Sigmoid colon (tissue), 7 donors: ENCODE measurements around the gene IRGC. TPM values are rescaled to one million over a fixed set of nuclear protein-coding genes. Genes with fewer than 3 reads are reported as not detected.

ENCODE experiments used
- DNase-seq: peaks from one replicate; pipeline ENCODE4 v3.0.0-alpha.2; 2019
- H3K27ac ChIP-seq, 4 donors: fragments of 200-600 bp; sonication (generic); one replicate each; pipeline ENCODE4 v1.5.1; 2016 to 2019; ENCODE audit warnings: mild to moderate bottlenecking in 1 of 4
- H3K27me3 ChIP-seq, 3 donors: fragments of 200-600 bp; sonication (generic); one replicate each; pipeline ENCODE4 v1.5.1; 2019; ENCODE audit warnings: mild to moderate bottlenecking in 1 of 3
- H3K36me3 ChIP-seq, 4 donors: fragments of 200-600 bp; sonication (generic); one replicate each; pipeline ENCODE4 v1.5.1; 2016 to 2019
- H3K4me1 ChIP-seq, 4 donors: fragments of 200-600 bp; sonication (generic); one replicate each; pipeline ENCODE4 v1.5.1; 2017 to 2019
- H3K4me3 ChIP-seq, 4 donors: fragments of 200-600 bp; sonication (generic); one replicate each; pipeline ENCODE4 v1.5.1; 2017 to 2019; ENCODE audit warnings: mild to moderate bottlenecking in 2 of 4, moderate library complexity in 1 of 4
- H3K9me3 ChIP-seq, 4 donors: fragments of 200-600 bp in 3 of 4; sonication (generic) in 3 of 4; one replicate each; pipeline versions ENCODE4 v1.5.1 to v1.6.1; 2013 to 2019
- CTCF ChIP-seq, 4 experiments: fragments of 450-650 bp in 3 of 4; fragments of 200-600 bp in 1 of 4; IDR thresholded peaks; one replicate each; pipeline ENCODE4 v1.5.1; 2016 to 2019; ENCODE audit warnings: antibody characterized with exemption in 4 of 4, mild to moderate bottlenecking in 3 of 4, moderate library complexity in 2 of 4
- EP300 ChIP-seq, 4 donors: sonication (generic); formaldehyde crosslinking; IDR thresholded peaks; one replicate each; pipeline ENCODE4 v1.6.1; 2017; ENCODE audit warnings: antibody characterized with exemption in 4 of 4
- POLR2A ChIP-seq, 2 donors: fragments of 450-650 bp; IDR thresholded peaks; one replicate each; pipeline ENCODE4 v1.6.1; 2016; ENCODE audit warnings: antibody characterized with exemption in 2 of 2, mild to moderate bottlenecking in 2 of 2, moderate library complexity in 2 of 2
- POLR2AphosphoS5 ChIP-seq, 4 donors: sonication (generic); formaldehyde crosslinking; IDR thresholded peaks; one replicate each; pipeline ENCODE4 v1.6.1; 2017; ENCODE audit warnings: antibody characterized with exemption in 4 of 4
- WGBS, 2 donors: extraction: QIAGEN DNeasy Blood & Tissue Kit; methylation state at CpG; one replicate each; pipeline ENCODE4 v1.1.7; 2013; 5-methylcytosine and 5-hydroxymethylcytosine counted together
- intact Hi-C: fragments of 100-400 bp; cut with DNase I; formaldehyde crosslinking; loops from one replicate; pipeline ENCODE4 v1.15.1; 2023
- polyA plus RNA-seq, 3 donors: library from polyadenylated mRNA; stranded (reverse); fragments of 200-250 nt; gene quantifications; one replicate each; pipeline ENCODE4 v1.2.3, GENCODE V29; 2013
- total RNA-seq, 4 donors: library from RNA; depleted of rRNA; stranded (reverse); fragments of >200 nt; gene quantifications; one replicate each; pipeline ENCODE4 v1.1.0, GENCODE V29; 2016
- donor health status: healthy with polysubstance abuse.
- donor health status: Bipolar disorder and iron deficiency.
- donor health status: healthy.

Gene IRGC
- total and polyA plus RNA-seq, 7 donors = not detected

- Histone ChIP-seq H3K36me3 (no peaks in the 10 kb centered on the region), H3K27me3 (peaks cover 0 to 9% (median 0%) of the 10 kb centered on the region in 3 donors), H3K9me3 (peaks cover 0 to 6% (median 0%) of the 10 kb centered on the region in 4 donors), H3K4me1 (no peaks in the 10 kb centered on the region), H3K27ac (no peak overlapping the region), H3K4me3 (no peak overlapping the region)
- intact Hi-C loops = no loop called here
- WGBS, 2 donors = 84 to 88% methylated on average over 13 of the region's 13 CpGs
- DNase-seq = no peak
- TF ChIP-seq CTCF (IDR thresholded peaks at IDR 0.05) = no peak
- TF ChIP-seq POLR2AphosphoS5 (IDR thresholded peaks at IDR 0.05) = no peak
- no peak for TF ChIP-seq POLR2A (IDR thresholded peaks at IDR 0.05)
- no peak for TF ChIP-seq EP300 (IDR thresholded peaks at IDR 0.05)
These were observed 8.6 kb upstream of the IRGC start for GRCh38 chr19:43707158-43707712.

GRCh38 chr19:43708716-43709115 is 7.2 kb upstream of the IRGC start:
- TF ChIP-seq POLR2A (IDR thresholded peaks at IDR 0.05) (no peak), POLR2AphosphoS5 (IDR thresholded peaks at IDR 0.05) (no peak), EP300 (IDR thresholded peaks at IDR 0.05) (no peak), CTCF (IDR thresholded peaks at IDR 0.05) (no peak)
- Histone ChIP-seq H3K27me3 (peaks cover 0 to 9% (median 0%) of the 10 kb centered on the region in 3 donors), H3K36me3 (no peaks in the 10 kb centered on the region), H3K27ac (no peak overlapping the region), H3K9me3 (peaks cover 0 to 6% (median 0%) of the 10 kb centered on the region in 4 donors), H3K4me1 (no peaks in the 10 kb centered on the region), H3K4me3 (no peak overlapping the region)
- WGBS, 2 donors = 68 to 73% methylated on average over 2 of the region's 2 CpGs
- no peak for DNase-seq
- intact Hi-C loops = no loop called here

GRCh38 chr19:43711751-43712355 is 4.0 kb upstream of the IRGC start:
- Histone ChIP-seq H3K36me3 (no peaks in the 10 kb centered on the region), H3K4me3 (no peak overlapping the region), H3K9me3 (peaks cover 0 to 6% (median 0%) of the 10 kb centered on the region in 4 donors), H3K27me3 (peaks cover 0 to 9% (median 0%) of the 10 kb centered on the region in 3 donors), H3K4me1 (no peaks in the 10 kb centered on the region), H3K27ac (no peak overlapping the region)
- WGBS, 2 donors = 57 to 79% methylated on average over 12 of the region's 12 CpGs
- intact Hi-C loops = no loop called here
- no peak for DNase-seq
- TF ChIP-seq CTCF (IDR thresholded peaks at IDR 0.05) (no peak), EP300 (IDR thresholded peaks at IDR 0.05) (no peak), POLR2AphosphoS5 (IDR thresholded peaks at IDR 0.05) (no peak), POLR2A (IDR thresholded peaks at IDR 0.05) (no peak)

- H3K27me3 ChIP-seq = peaks cover 0 to 9% (median 0%) of the 10 kb centered on the region in 3 donors
- no peak overlapping the region for H3K27ac ChIP-seq
- WGBS, 2 donors = 33 to 67% methylated on average over 3 of the region's 3 CpGs
- H3K4me3 ChIP-seq = no peak overlapping the region
- H3K4me1 ChIP-seq = no peaks in the 10 kb centered on the region
- no peak for DNase-seq
- no peaks in the 10 kb centered on the region for H3K36me3 ChIP-seq
- intact Hi-C loops = no loop called here
- peaks cover 0 to 6% (median 0%) of the 10 kb centered on the region in 4 donors for H3K9me3 ChIP-seq
- TF ChIP-seq CTCF (IDR thresholded peaks at IDR 0.05) (no peak), EP300 (IDR thresholded peaks at IDR 0.05) (no peak), POLR2A (IDR thresholded peaks at IDR 0.05) (no peak), POLR2AphosphoS5 (IDR thresholded peaks at IDR 0.05) (no peak)
These were observed 2.7 kb upstream of the IRGC start for GRCh38 chr19:43713208-43713607.
